GM12801 (cell line): ENCODE data around the gene TIMM17B.

ENCODE experiments used
- CTCF ChIP-seq: IDR thresholded peaks from one replicate; pipeline ENCODE4 v1.5.1; 2011; ENCODE audit warnings: control low read depth; ENCODE audit not compliant: insufficient read length; ENCODE audit errors: extremely low read depth

TIMM17B gene

DNA sequence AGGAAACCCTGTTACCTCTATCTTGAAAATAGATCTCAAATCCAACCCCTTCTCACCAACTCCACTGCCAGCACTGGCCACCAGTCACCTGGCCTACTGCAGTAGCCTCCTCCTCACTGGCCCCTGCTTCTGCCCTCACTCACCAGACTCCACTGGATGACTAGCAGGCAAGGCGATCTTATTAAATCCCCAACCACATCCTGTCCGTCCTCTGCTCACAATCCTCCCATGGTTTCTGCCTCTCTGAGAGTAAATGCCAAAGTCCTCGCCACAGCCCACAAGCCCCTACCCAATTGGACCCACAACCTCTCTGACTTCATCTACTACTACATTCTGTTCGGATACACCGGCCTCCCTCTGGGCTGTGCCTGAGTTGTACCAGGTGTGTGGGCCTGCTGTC, 26.7 kb upstream of the TIMM17B start:
- TF ChIP-seq CTCF = no peak

GRCh38 chrX:48923771-48924170, 26.2 kb upstream of the TIMM17B start:
- TF ChIP-seq CTCF = no peak

- no peak for TF ChIP-seq CTCF
Observed at GRCh38 chrX:48920718-48921104, 23.1 kb upstream of the TIMM17B start.

- no peak for TF ChIP-seq CTCF
Observed at GRCh38 chrX:48919947-48920717, 22.6 kb upstream of the TIMM17B start.

- no peak for TF ChIP-seq CTCF
Observed at GRCh38 chrX:48919360-48919841, 21.8 kb upstream of the TIMM17B start.

DNA sequence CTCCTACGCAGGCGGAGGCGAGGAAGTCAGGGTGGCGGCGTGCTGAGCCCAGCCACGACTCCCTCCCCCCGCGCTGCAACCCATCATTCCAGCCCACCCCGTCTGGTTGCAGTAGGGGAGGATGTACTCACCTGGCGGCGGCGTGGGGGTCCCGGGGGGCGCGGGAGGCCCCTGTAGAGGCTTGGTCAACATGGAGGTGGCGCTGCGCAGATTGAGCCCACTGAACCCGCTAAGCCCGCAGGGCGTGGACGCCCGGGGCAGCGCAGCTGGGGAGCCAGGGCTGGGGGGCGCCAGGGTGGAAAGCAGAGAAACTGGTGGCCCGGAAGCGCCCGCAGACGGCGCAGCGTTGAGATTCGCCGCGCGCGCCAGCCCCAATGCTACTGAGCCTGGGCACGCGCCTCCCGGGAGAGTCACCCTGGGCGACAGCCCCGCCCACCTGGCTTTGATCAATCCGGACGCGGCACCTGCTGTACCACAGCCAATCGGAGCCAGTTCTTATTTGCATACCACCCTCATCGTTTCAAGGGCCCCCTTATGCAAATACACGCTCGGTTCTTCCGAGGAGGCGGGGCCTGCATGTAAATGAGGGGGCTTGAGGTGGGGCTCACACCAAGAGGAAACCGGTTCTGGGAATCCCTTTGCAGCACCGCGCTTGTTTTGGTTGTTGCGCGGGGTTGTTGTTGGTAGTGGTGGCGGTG, 21.2 kb upstream of the TIMM17B start, which contains the start of gene PIM2:
Gene PIM2, minus strand, starts transcription at position 382 of the 698 bp plus-strand sequence. Its CDS starts 190 bp downstream, at position 192.
- TF ChIP-seq CTCF = no peak

DNA sequence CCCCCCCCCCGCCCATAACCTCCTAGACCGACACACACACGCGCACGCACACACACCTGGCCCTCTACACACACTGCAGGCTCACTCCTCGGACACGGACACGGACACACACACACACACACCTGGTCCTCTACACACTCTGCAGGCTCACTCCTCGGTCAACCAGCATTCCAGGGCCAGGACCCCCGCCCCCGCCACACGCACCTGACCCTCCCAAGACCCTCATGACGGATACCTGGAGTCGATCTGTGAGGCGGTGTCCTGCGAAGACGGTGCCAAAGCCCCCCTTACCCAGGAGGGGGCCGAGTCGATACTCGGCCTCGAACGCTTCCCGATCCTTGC, 20.7 kb upstream of the TIMM17B start:
- TF ChIP-seq CTCF = no peak
